ENCODE measurements around the gene FHAD1.
"Not testable (repeated sequence)": the region's sequence is repeated elsewhere in the genome, so short reads cannot be mapped to it uniquely, and the experiment has no call there.

DNA sequence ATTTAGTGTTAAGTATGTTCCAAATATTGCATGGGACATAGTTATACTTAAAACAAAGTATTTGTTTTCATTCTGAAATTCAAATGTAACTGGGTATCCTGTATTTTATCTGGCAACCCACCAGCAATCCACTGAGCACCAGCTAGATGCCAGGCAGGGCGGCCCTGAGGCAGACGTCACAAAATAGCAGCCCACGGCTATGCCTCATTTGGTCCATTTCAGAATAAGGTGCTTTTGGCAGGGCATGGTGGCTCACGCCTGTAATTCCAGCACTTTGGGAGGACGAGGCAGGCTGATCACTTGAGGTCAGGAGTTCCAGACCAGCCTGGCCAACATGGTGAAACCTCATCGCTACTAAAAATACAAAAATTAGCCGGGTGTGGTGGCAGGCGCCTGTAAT lies 142.8 kb downstream of the FHAD1 start:
- TF ChIP-seq, protein P1, sequence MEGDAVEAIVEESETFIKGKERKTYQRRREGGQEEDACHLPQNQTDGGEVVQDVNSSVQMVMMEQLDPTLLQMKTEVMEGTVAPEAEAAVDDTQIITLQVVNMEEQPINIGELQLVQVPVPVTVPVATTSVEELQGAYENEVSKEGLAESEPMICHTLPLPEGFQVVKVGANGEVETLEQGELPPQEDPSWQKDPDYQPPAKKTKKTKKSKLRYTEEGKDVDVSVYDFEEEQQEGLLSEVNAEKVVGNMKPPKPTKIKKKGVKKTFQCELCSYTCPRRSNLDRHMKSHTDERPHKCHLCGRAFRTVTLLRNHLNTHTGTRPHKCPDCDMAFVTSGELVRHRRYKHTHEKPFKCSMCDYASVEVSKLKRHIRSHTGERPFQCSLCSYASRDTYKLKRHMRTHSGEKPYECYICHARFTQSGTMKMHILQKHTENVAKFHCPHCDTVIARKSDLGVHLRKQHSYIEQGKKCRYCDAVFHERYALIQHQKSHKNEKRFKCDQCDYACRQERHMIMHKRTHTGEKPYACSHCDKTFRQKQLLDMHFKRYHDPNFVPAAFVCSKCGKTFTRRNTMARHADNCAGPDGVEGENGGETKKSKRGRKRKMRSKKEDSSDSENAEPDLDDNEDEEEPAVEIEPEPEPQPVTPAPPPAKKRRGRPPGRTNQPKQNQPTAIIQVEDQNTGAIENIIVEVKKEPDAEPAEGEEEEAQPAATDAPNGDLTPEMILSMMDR (IDR thresholded peaks at IDR 0.05; ENCODE audit: low read length) = not testable (repeated sequence)
- not testable (repeated sequence) for TF ChIP-seq EZH2 (IDR thresholded peaks at IDR 0.05; ENCODE audit: borderline replicate concordance, low read length)

Measured in OCI-LY1 (cell line).